ENCODE measurements around the gene LEAP2.

DNA sequence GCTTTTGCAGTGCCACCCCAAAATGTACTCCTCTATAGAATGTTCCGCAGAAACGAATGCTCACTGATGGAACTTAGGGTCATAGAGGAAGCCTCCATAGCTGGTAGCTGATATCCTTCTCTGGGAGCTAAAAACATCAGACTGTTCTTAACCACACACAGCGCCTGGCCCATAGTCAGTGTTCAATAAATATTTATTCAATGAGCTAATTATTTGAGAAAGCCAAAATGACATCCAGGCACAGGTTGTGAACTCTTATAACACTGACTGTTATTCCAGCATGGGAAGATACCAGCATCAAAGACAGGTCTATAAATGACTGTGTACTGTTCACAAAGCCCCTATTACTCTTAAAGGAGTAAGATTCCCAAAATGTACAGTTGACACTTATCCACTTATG, 20.1 kb upstream of the LEAP2 start:
- TF ChIP-seq EZH2 (IDR thresholded peaks at IDR 0.05; ENCODE audit: insufficient read depth, low read length), result no peak
- TF ChIP-seq, protein P1, sequence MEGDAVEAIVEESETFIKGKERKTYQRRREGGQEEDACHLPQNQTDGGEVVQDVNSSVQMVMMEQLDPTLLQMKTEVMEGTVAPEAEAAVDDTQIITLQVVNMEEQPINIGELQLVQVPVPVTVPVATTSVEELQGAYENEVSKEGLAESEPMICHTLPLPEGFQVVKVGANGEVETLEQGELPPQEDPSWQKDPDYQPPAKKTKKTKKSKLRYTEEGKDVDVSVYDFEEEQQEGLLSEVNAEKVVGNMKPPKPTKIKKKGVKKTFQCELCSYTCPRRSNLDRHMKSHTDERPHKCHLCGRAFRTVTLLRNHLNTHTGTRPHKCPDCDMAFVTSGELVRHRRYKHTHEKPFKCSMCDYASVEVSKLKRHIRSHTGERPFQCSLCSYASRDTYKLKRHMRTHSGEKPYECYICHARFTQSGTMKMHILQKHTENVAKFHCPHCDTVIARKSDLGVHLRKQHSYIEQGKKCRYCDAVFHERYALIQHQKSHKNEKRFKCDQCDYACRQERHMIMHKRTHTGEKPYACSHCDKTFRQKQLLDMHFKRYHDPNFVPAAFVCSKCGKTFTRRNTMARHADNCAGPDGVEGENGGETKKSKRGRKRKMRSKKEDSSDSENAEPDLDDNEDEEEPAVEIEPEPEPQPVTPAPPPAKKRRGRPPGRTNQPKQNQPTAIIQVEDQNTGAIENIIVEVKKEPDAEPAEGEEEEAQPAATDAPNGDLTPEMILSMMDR (IDR thresholded peaks at IDR 0.05; ENCODE audit: insufficient read depth, low read depth, low read length), result no peak
